ENCODE results near the gene HMG20B. TPM values are rescaled to one million over a fixed set of nuclear protein-coding genes. Genes with fewer than 3 reads are reported as not detected.

The HMG20B gene
- total and polyA plus RNA-seq, 5 donors: 35.7 to 50.5 (median 36.6) TPM

- WGBS: under 1% methylated on average over 80 of the region's 80 CpGs
- peak; percentile 99 to 100 (median 100) for DNase-seq
- Histone ChIP-seq H3K9me3 (ENCODE audit: control insufficient read depth, low read length) (no peaks in the 10 kb centered on the region), H3K27me3 (ENCODE audit: control insufficient read depth, insufficient read depth) (no peaks in the 10 kb centered on the region), H3K27ac (ENCODE audit: low read length) (peak within 1 kb of the TSS; percentile 86), H3K4me3 (ENCODE audit: low read length) (peak within 1 kb of the TSS; percentile 46), H3K4me1 (ENCODE audit: control insufficient read depth, insufficient read depth, low read length) (no peaks in the 10 kb centered on the region)
- peak; percentile 97 to 98 for ATAC-seq
- intact Hi-C loops (cut with DNase I): loop anchor here in 1 of 4 donors (10.0 kb wide), 1 partner anchor 52 kb away; the partner anchor contains the start of gene HMG20B
These were observed 54.0 kb downstream of the HMG20B start, which contains the start of gene CACTIN for GRCh38 chr19:3626473-3627350. Gene CACTIN, minus strand, starts transcription at chr19:3626790. Its CDS starts 28 bp downstream, at chr19:3626762.

DNA sequence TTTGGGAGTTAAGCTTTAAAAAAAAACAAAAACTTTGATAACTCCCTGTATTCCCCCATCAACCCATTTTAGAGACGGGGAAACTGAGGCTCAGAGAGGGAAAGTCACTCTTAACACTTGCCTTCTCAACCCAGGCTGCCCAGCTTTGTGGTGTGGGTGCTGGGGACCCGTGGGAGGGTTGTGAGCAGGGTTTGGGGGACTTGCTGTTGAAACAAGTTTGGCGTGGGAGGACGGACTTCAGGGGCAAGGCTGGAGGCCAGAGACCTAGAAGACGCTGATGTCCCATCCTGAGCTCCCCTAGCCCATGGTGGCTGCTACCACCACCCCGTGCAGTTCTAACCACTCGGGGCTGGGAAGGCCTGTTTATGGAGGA lies 54.6 kb downstream of the HMG20B start:
- no peak overlapping the region for H3K4me3 ChIP-seq (ENCODE audit: low read length)
- intact Hi-C loops (cut with DNase I): loop anchor here in 1 of 4 donors (10.0 kb wide), 1 partner anchor 53 kb away; the partner anchor contains the start of gene HMG20B
- 63% methylated on average over 7 of the region's 7 CpGs for WGBS
- DNase-seq (peak in 1 of 3 donors; percentile 56), ATAC-seq (no peak)
- H3K4me1 ChIP-seq (ENCODE audit: control insufficient read depth, insufficient read depth, low read length): no peaks in the 10 kb centered on the region
- no peaks in the 10 kb centered on the region for H3K9me3 ChIP-seq (ENCODE audit: control insufficient read depth, low read length)
- no peak overlapping the region for H3K27ac ChIP-seq (ENCODE audit: low read length)
- H3K27me3 ChIP-seq (ENCODE audit: control insufficient read depth, insufficient read depth): no peaks in the 10 kb centered on the region

Other genes starting within 250 kb of the HMG20B start
- 100 to 1,000 TPM; 175 to 223 (median 188) TPM for gene NFIC, start 206.4 kb upstream of the HMG20B start, total RNA-seq
- gene NFIC, start 206.4 kb upstream of the HMG20B start, polyA plus RNA-seq: 186 TPM
- not detected for gene SMIM24, start 92.4 kb upstream of the HMG20B start, total RNA-seq
- gene SMIM24, start 92.4 kb upstream of the HMG20B start, polyA plus RNA-seq: not detected
- not detected for gene SMIM44, start 89.5 kb upstream of the HMG20B start, total RNA-seq
- gene SMIM44, start 89.5 kb upstream of the HMG20B start, polyA plus RNA-seq: not detected
- 10 to 100 TPM in 3 of 4 donors, 1 to 10 TPM in 1; 9.8 to 14.2 (median 11.4) TPM for gene DOHH, start 72.3 kb upstream of the HMG20B start, total RNA-seq
- 14.8 TPM for gene DOHH, start 72.3 kb upstream of the HMG20B start, polyA plus RNA-seq
- gene FZR1, start 66.6 kb upstream of the HMG20B start, total RNA-seq: 10 to 100 TPM; 18.6 to 23.3 (median 21.8) TPM
- gene FZR1, start 66.6 kb upstream of the HMG20B start, polyA plus RNA-seq: 14.3 TPM
- gene TEKTIP1, start 33.8 kb upstream of the HMG20B start, total RNA-seq: 1 to 10 TPM in 1 of 4 donors, under 1 TPM in 1, not detected in 2; 0.97 to 1.2 TPM
- 0.20 TPM for gene TEKTIP1, start 33.8 kb upstream of the HMG20B start, polyA plus RNA-seq
- 10 to 100 TPM; 20.6 to 31.7 (median 29.6) TPM for gene MFSD12, start 15.4 kb upstream of the HMG20B start, total RNA-seq
- 21.3 TPM for gene MFSD12, start 15.4 kb upstream of the HMG20B start, polyA plus RNA-seq
- gene GIPC3, start 12.5 kb downstream of the HMG20B start, total RNA-seq: 1 to 10 TPM in 2 of 4 donors, under 1 TPM in 2; 0.89 to 2.1 (median 1.2) TPM
- 1.2 TPM for gene GIPC3, start 12.5 kb downstream of the HMG20B start, polyA plus RNA-seq
- 1 to 10 TPM; 1.3 to 2.2 (median 2.0) TPM for gene TBXA2R, start 33.9 kb downstream of the HMG20B start, total RNA-seq
- 1.8 TPM for gene TBXA2R, start 33.9 kb downstream of the HMG20B start, polyA plus RNA-seq
- gene CACTIN, start 53.8 kb downstream of the HMG20B start, total RNA-seq: 10 to 100 TPM; 13.8 to 17.8 (median 14.4) TPM
- 13.5 TPM for gene CACTIN, start 53.8 kb downstream of the HMG20B start, polyA plus RNA-seq
- 10 to 100 TPM; 38.8 to 48.3 (median 40.4) TPM for gene PIP5K1C, start 127.5 kb downstream of the HMG20B start, total RNA-seq
- gene PIP5K1C, start 127.5 kb downstream of the HMG20B start, polyA plus RNA-seq: 31.4 TPM
- not detected for gene TJP3, start 135.4 kb downstream of the HMG20B start, total RNA-seq
- 0.05 TPM for gene TJP3, start 135.4 kb downstream of the HMG20B start, polyA plus RNA-seq
- 10 to 100 TPM; 10.5 to 14.0 (median 11.8) TPM for gene APBA3, start 188.7 kb downstream of the HMG20B start, total RNA-seq
- gene APBA3, start 188.7 kb downstream of the HMG20B start, polyA plus RNA-seq: 13.1 TPM
- gene MRPL54, start 189.7 kb downstream of the HMG20B start, total RNA-seq: 10 to 100 TPM; 62.9 to 78.1 (median 69.4) TPM
- gene MRPL54, start 189.7 kb downstream of the HMG20B start, polyA plus RNA-seq: 129 TPM
- not detected for gene RAX2, start 199.3 kb downstream of the HMG20B start, total RNA-seq
- not detected for gene RAX2, start 199.3 kb downstream of the HMG20B start, polyA plus RNA-seq
- gene MATK, start 213.4 kb downstream of the HMG20B start, total RNA-seq: 1 to 10 TPM in 2 of 4 donors, under 1 TPM in 2; 0.51 to 1.8 (median 1.0) TPM
- gene MATK, start 213.4 kb downstream of the HMG20B start, polyA plus RNA-seq: 0.36 TPM

Data from right cardiac atrium (tissue), 5 donors.